WTC11 (cell line): ENCODE results near the gene WDHD1. TPM values are rescaled to one million over a fixed set of nuclear protein-coding genes. Genes with fewer than 3 reads are reported as not detected.

Experiments
- ATAC-seq: fragments of 200-7000 bp; cut with Tn5 transposase; 2 replicates; pipeline ENCODE4 v1.10.0; 2021; ENCODE audit warnings: mild to moderate bottlenecking, moderate library complexity
- Bru-seq: library from RNA; stranded (reverse); fragments of 400-500 nt; gene quantifications from one replicate; lab custom pipeline; 2021; lab: Mats Ljungman, UMichigan
- CTCF ChIA-PET: fragments of 300-600 bp; sonication (Branson Sonifier 250); formaldehyde crosslinking; loops from one replicate; lab custom pipeline; 2021; ENCODE audit warnings: antibody characterized with exemption; lab: Charles Lee
- POLR2A ChIA-PET: fragments of 350-600 bp; sonication (Branson Sonifier 250); formaldehyde crosslinking; loops from one replicate; lab custom pipeline; 2021; ENCODE audit warnings: antibody characterized with exemption; lab: Charles Lee
- DNase-seq: peaks from one replicate; pipeline ENCODE4 v3.0.0; 2021; ENCODE audit warnings: low spot score
- H3K27ac Mint-ChIP-seq: 2 replicates; pipeline ENCODE4 v1.8.0; 2021; ENCODE audit warnings: mixed read lengths
- H3K27me3 Mint-ChIP-seq: 2 replicates; pipeline ENCODE4 v1.8.0; 2021; ENCODE audit warnings: low read depth, mild to moderate bottlenecking, moderate library complexity, mixed read lengths
- H3K36me3 Mint-ChIP-seq: 2 replicates; pipeline ENCODE4 v1.8.0; 2021; ENCODE audit warnings: mixed read lengths
- H3K4me1 Mint-ChIP-seq: 2 replicates; pipeline ENCODE4 v1.8.0; 2022; ENCODE audit warnings: mixed read lengths
- H3K4me3 Mint-ChIP-seq: 2 replicates; pipeline ENCODE4 v1.8.0; 2021; ENCODE audit warnings: mild to moderate bottlenecking, moderate library complexity, mixed read lengths
- H3K9me3 Mint-ChIP-seq: 2 replicates; pipeline ENCODE4 v1.8.0; 2021; ENCODE audit warnings: mixed read lengths
- ARID4B ChIP-seq: sonication (generic); formaldehyde crosslinking; IDR thresholded peaks from 2 replicates; pipeline ENCODE4 v1.8.0; 2023; ENCODE audit warnings: missing genetic modification reagents, mild to moderate bottlenecking, borderline replicate concordance
- ATF1 ChIP-seq: sonication (generic); formaldehyde crosslinking; IDR thresholded peaks from 2 replicates; pipeline ENCODE4 v1.8.1; 2023; ENCODE audit warnings: mild to moderate bottlenecking, moderate library complexity, missing genetic modification reagents
- CREB1 ChIP-seq: sonication (generic); formaldehyde crosslinking; IDR thresholded peaks from 2 replicates; pipeline ENCODE4 v1.8.0; 2023; ENCODE audit warnings: mild to moderate bottlenecking, missing genetic modification reagents
- E2F1 ChIP-seq: sonication (generic); formaldehyde crosslinking; IDR thresholded peaks from 2 replicates; pipeline ENCODE4 v1.8.0; 2022; ENCODE audit warnings: mild to moderate bottlenecking, missing genetic modification reagents
- ELF4 ChIP-seq: sonication (generic); formaldehyde crosslinking; IDR thresholded peaks from 2 replicates; pipeline ENCODE4 v1.8.1; 2022; ENCODE audit warnings: low read depth, mild to moderate bottlenecking, moderate library complexity, missing genetic modification reagents
- KAT7 ChIP-seq: sonication (generic); formaldehyde crosslinking; IDR thresholded peaks from 2 replicates; pipeline ENCODE4 v1.8.1; 2023; ENCODE audit warnings: missing genetic modification reagents, mild to moderate bottlenecking, borderline replicate concordance
- MYBL2 ChIP-seq: sonication (generic); formaldehyde crosslinking; IDR thresholded peaks from 2 replicates; pipeline ENCODE4 v1.8.1; 2023; ENCODE audit warnings: mild to moderate bottlenecking, moderate library complexity, missing genetic modification reagents
- NFATC4 ChIP-seq: fragments of 250-450 bp; sonication (Bioruptor Pico); IDR thresholded peaks from 2 replicates; pipeline ENCODE4 v1.9.0; 2021; ENCODE audit warnings: mild to moderate bottlenecking
- NFE2L1 ChIP-seq: sonication (generic); formaldehyde crosslinking; IDR thresholded peaks from 2 replicates; pipeline ENCODE4 v1.8.1; 2023; ENCODE audit warnings: missing genetic modification reagents
- NR3C1 ChIP-seq: sonication (generic); formaldehyde crosslinking; conservative IDR thresholded peaks from 2 replicates; pipeline ENCODE4 v1.8.1; 2023; ENCODE audit warnings: low read depth, mild to moderate bottlenecking, missing genetic modification reagents
- SMAD3 ChIP-seq: sonication (generic); formaldehyde crosslinking; IDR thresholded peaks from 2 replicates; pipeline ENCODE4 v1.8.0; 2022; ENCODE audit warnings: missing genetic modification reagents, mild to moderate bottlenecking, borderline replicate concordance
- SP1 ChIP-seq: sonication (generic); formaldehyde crosslinking; conservative IDR thresholded peaks from 2 replicates; pipeline ENCODE4 v1.8.1; 2022; ENCODE audit warnings: missing genetic modification reagents
- TEAD1 ChIP-seq: sonication (generic); formaldehyde crosslinking; IDR thresholded peaks from 2 replicates; pipeline ENCODE4 v1.8.0; 2022; ENCODE audit warnings: mild to moderate bottlenecking, missing genetic modification reagents
- TP53 ChIP-seq: sonication (generic); formaldehyde crosslinking; IDR thresholded peaks from 2 replicates; pipeline ENCODE4 v1.8.1; 2023; ENCODE audit warnings: mild to moderate bottlenecking, missing genetic modification reagents
- USF2 ChIP-seq: sonication (generic); formaldehyde crosslinking; IDR thresholded peaks from 2 replicates; pipeline ENCODE4 v1.8.1; 2023; ENCODE audit warnings: mild to moderate bottlenecking, missing genetic modification reagents, moderate library complexity
- ZBTB43 ChIP-seq: sonication (generic); formaldehyde crosslinking; IDR thresholded peaks from 2 replicates; pipeline ENCODE4 v1.8.1; 2023; ENCODE audit warnings: mild to moderate bottlenecking, missing genetic modification reagents
- ZNF232 ChIP-seq: sonication (generic); formaldehyde crosslinking; IDR thresholded peaks from 2 replicates; pipeline ENCODE4 v1.8.0; 2022; ENCODE audit warnings: mild to moderate bottlenecking, missing genetic modification reagents
- ZNF281 ChIP-seq: sonication (generic); formaldehyde crosslinking; IDR thresholded peaks from 2 replicates; pipeline ENCODE4 v1.8.0; 2023; ENCODE audit warnings: mild to moderate bottlenecking, missing genetic modification reagents
- ZNF317 ChIP-seq: sonication (generic); formaldehyde crosslinking; IDR thresholded peaks from 2 replicates; pipeline ENCODE4 v1.8.1; 2023; ENCODE audit warnings: low read depth, mild to moderate bottlenecking, moderate library complexity, missing genetic modification reagents, borderline replicate concordance
- ZNF396 ChIP-seq: fragments of 250-450 bp; sonication (Bioruptor Pico); IDR thresholded peaks from 2 replicates; pipeline ENCODE4 v1.8.0; 2021; ENCODE audit warnings: mild to moderate bottlenecking, moderate library complexity, borderline replicate concordance
- ZNF512 ChIP-seq: sonication (generic); formaldehyde crosslinking; IDR thresholded peaks from 2 replicates; pipeline ENCODE4 v1.8.1; 2022; ENCODE audit warnings: missing genetic modification reagents, borderline replicate concordance
- ZNF671 ChIP-seq: fragments of 250-450 bp; sonication (Bioruptor Pico); IDR thresholded peaks from 2 replicates; pipeline ENCODE4 v1.8.0; 2021; ENCODE audit warnings: mild to moderate bottlenecking
- long read RNA-seq, 3 experiments: library from RNA in 1 of 3; library from capped mRNA in 1 of 3; library from polyadenylated mRNA in 1 of 3; unstranded in 2 of 3; stranded (forward) in 1 of 3; transcript quantifications; one replicate each; pipeline ENCODE4 v2.0.0, GENCODE V29; 2021
- total RNA-seq: library from RNA; stranded (reverse); gene quantifications from 3 replicates; pipeline ENCODE4 v1.2.3, GENCODE V29; 2021

The WDHD1 gene
- total RNA-seq (64.4 to 76.1 TPM (median 67.3 TPM) in 3 replicates), Bru-seq, nascent RNA (percentile 87 among the genes with signal in this experiment)
- long read RNA-seq, experiment 1, full-length matches to known transcripts: 189 of 300 reads
- long read RNA-seq, experiment 1, partial matches to known transcripts: 47 of 300 reads
- long read RNA-seq, experiment 1, other reads (novel, unspliced or antisense): 64 of 300 reads
- long read RNA-seq, experiment 2, full-length matches to known transcripts: 7 of 67 reads
- long read RNA-seq, experiment 2, partial matches to known transcripts: 27 of 67 reads
- long read RNA-seq, experiment 2, other reads (novel, unspliced or antisense): 33 of 67 reads
- long read RNA-seq, experiment 3, full-length matches to known transcripts: 5 of 32 reads
- long read RNA-seq, experiment 3, partial matches to known transcripts: 18 of 32 reads
- long read RNA-seq, experiment 3, other reads (novel, unspliced or antisense): 9 of 32 reads

- Mint-ChIP-seq H3K36me3 (peaks cover 13% of the 10 kb centered on the region), H3K4me1 (peaks cover 56% of the 10 kb centered on the region), H3K27ac (peak within 1 kb of the TSS; percentile 97), H3K4me3 (peak within 1 kb of the TSS; percentile 86), H3K9me3 (no peaks in the 10 kb centered on the region), H3K27me3 (no peaks in the 10 kb centered on the region)
- CTCF ChIA-PET: interaction anchor here (0.6 to 6.0 kb wide), 4 partner anchors 24 to 124 kb away, joined by 3 to 43 read pairs (median 3); partner anchors contain the start of gene MAPK1IP1L
- POLR2A ChIA-PET: interaction anchor here (0.7 to 2.4 kb wide), 8 partner anchors 9 to 124 kb away, joined by 3 to 44 read pairs (median 4); partner anchors contain the start of genes LGALS3 and MAPK1IP1L
- peak; percentile 86 for ATAC-seq
- DNase-seq: peak; percentile 94
- TF ChIP-seq ZBTB43 (CRISPR knock-in tag) (no peak; the same call in 1 of the 2 replicates), SMAD3 (peak; percentile 79; the same call in 1 of the 2 replicates), ATF1 (0 out of 2 replicates have a peak, but pooled peaks have one; percentile 64), NR3C1 (CRISPR knock-in tag) (no peak), ZNF317 (no peak), KAT7 (CRISPR knock-in tag) (peak; percentile 99; the same call in 1 of the 2 replicates), ARID4B (CRISPR knock-in tag) (no peak), CREB1 (peak; percentile 72; the same call in 1 of the 2 replicates), NFE2L1 (CRISPR knock-in tag) (peak; percentile 37; the same call in 1 of the 2 replicates), ZNF232 (CRISPR knock-in tag) (peak; percentile 75), ZNF671 (no peak), NFATC4 (CRISPR knock-in tag) (no peak), TEAD1 (CRISPR knock-in tag) (peak; percentile 79; the same call in 1 of the 2 replicates), MYBL2 (CRISPR knock-in tag) (peak; percentile 43; the same call in 1 of the 2 replicates), E2F1 (no peak; the same call in 1 of the 2 replicates), ZNF512 (CRISPR knock-in tag) (no peak), ZNF396 (no peak), ZNF281 (CRISPR knock-in tag) (peak; percentile 98), TP53 (CRISPR knock-in tag) (0 out of 2 replicates have a peak, but pooled peaks have one; percentile 33), SP1 (peak; percentile 97), USF2 (peak; percentile 62), ELF4 (no peak)
Measured at GRCh38 chr14:55026793-55027561, at the start of gene WDHD1, which contains the start of gene SOCS4. TSS of gene WDHD1 (minus strand) at chr14:55027099. CDS start at chr14:55026787, 312 bp downstream. TSS of gene SOCS4 (plus strand) at chr14:55027236. CDS start at chr14:55043042, 15,806 bp downstream.
